ENCODE data around the gene SMARCA1. TPM values are rescaled to one million over a fixed set of nuclear protein-coding genes. Genes with fewer than 3 reads are reported as not detected.

The SMARCA1 gene
- polyA plus RNA-seq, 1 donor: 75.5 TPM

DNA sequence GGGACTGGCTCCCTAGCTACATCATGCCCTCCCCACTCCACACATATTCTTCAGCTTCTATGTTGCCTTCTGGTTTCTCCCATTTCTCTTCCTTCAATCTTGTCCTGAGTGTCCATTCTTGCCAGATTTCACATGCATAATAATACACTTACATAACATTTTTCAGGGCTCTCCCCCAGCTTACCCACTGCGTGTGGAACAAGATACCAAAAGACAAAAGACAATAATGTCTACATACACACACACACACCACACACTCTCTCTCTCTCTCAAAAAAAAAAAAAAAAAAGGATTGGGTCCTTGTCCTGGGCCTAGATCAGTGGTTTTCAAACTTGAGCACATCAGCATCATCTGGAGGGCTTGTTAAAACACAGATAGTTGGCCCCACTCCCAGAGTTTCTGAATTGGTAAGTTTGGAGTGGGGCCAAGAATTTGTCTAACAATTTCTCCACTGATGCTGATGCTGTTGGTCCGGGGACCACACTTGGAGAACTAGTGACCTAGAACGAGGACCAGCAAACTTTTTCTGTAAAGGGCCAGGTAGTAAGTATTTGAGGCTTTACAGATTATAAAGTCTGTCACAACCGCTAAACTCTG, 6.5 kb upstream of the SMARCA1 start:
- DNase-seq (ENCODE audit: low read depth): no peak

- no peak for DNase-seq (ENCODE audit: low read depth)
These were observed 2.6 kb upstream of the SMARCA1 start for GRCh38 chrX:129525896-129526295.

- DNase-seq (ENCODE audit: low read depth): no peak
These were observed 1.9 kb upstream of the SMARCA1 start for GRCh38 chrX:129525162-129525561.

GRCh38 chrX:129524250-129524850, 1.1 kb upstream of the SMARCA1 start:
- DNase-seq (ENCODE audit: low read depth): no peak

DNA sequence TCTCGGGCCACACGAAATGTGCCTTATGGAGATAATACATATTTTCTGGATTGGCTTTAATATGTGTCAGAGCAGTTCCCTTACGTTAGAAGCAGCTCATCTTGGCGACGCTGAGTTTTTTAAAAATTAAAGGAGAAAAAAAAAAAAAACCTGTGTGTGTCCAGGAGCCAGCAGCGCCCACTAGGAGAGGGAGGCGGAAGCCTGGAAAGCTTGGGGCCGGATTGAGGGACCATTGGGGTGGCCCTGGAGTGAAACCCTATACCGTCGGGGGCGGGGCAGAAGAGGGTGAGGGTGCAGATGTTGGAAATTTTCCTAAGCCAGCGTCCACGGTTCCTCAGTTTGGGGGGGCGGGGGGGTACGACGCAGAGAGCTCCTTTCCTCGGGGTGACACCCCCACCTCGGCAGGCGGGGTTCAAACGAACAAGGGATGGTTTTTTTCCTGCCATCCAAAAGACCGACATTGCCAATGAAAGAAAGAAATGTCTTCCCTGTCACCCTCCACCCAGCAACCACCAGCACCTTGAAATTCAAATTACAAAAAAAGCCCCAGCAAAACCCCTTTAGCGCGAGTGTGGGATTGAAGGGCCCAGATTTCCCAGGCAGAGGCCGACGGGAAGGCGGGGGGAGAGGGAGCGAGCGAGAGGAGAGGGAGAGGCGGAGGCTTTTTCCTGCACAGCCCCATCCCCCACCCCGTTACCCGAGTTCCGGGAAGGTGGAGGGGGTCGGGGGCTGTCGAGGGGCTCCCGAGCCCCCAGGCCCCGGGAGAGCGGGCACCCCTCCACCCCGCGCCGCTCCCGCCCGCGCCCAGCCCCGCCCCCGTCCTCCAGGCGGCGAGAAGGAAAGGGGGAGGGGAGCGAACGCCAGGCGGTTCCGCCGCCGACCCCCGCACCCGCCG, 859 bp downstream of the SMARCA1 start:
- DNase-seq (ENCODE audit: low read depth): no peak

- no peak for DNase-seq (ENCODE audit: low read depth)
These were observed 3.1 kb downstream of the SMARCA1 start for GRCh38 chrX:129520151-129520550.

GRCh38 chrX:129516402-129516801, 6.9 kb downstream of the SMARCA1 start:
- no peak for DNase-seq (ENCODE audit: low read depth)

DNA sequence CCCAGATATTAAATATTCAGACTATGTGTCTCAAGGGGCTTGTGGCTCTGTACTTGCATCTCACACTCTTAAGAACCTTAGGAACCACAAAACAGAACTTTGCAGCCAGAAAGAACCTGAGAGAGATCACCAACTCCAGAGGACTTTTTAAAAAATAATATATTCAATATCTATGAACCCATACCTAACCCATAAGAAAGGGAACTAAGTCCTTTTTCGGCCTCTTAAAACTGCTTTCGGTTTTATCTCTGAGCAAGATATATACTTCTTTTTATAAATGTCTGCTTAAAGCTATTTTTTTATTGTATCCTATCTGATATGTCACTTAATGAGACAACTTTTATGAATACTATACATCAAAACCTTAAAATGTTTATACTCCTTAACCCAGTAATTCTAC, 10.9 kb downstream of the SMARCA1 start:
- DNase-seq (ENCODE audit: low read depth): no peak

DNA sequence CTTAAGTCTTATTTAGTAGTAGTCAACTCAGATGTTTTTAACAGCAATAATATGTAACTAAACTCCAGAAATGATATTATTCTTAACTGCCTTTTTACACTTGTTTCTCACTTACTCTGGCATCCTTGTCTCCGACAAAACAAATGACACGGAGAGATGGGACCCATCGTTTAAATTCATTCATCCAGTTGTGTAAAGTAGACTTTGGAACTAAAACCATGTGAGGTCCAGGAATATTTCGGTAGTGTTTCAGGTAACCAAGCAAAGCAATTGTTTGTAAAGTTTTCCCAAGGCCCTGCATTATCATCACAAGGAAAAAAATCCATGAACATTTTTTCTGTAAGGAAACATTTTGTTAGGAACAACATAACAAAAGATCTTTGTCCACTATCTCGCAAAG, 11.6 kb downstream of the SMARCA1 start:
- DNase-seq (ENCODE audit: low read depth): no peak

DNA sequence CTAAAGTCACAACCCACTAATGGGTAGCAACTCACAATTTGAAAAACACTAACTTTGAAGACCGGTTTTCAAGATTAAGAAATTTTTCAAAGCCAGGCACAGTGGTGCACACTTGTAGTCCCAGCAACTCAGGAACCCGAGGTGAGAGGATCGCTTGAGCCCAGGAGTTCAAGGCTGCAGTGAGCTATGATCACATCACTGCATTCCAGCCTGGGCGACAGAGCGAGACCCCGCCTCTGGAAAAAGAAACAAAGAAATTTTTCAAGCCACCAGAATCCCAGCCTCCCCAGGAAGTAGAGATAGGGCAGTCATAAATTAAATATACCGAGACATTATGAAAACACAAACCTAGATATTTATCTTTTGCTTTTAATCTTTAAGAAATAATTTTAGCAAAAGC, 13.0 kb downstream of the SMARCA1 start:
- no peak for DNase-seq (ENCODE audit: low read depth)

- no peak for DNase-seq (ENCODE audit: low read depth)
These were observed 26.0 kb downstream of the SMARCA1 start for GRCh38 chrX:129497146-129497843.

- no peak for DNase-seq (ENCODE audit: low read depth)
These were observed 26.7 kb downstream of the SMARCA1 start for GRCh38 chrX:129496625-129497024.

GRCh38 chrX:129495900-129496299, 27.4 kb downstream of the SMARCA1 start:
- no peak for DNase-seq (ENCODE audit: low read depth)

- DNase-seq (ENCODE audit: low read depth): no peak
These were observed 28.4 kb downstream of the SMARCA1 start for GRCh38 chrX:129494887-129495286.

DNA sequence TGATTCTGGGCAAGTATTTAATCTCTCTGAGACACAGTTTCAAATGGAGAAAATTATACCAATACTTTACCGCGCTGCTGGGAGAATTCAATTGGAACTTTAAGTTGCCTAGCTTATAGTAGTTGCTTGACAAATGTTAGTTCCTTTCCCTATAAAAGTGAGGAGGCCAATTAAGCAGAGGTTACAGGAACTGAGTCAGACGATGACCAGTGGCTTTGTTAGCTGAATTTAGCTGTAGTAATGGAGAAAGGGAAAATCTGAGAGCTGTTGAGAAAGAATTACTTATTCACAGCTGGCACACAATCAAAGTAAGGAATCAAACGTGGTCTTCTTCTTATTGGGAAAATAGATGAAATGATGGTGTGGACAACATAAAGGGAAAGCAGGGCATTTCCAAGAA, 29.6 kb downstream of the SMARCA1 start:
- no peak for DNase-seq (ENCODE audit: low read depth)

- DNase-seq (ENCODE audit: low read depth): no peak
These were observed 33.0 kb downstream of the SMARCA1 start for GRCh38 chrX:129490330-129490729.

GRCh38 chrX:129488359-129488758, 34.9 kb downstream of the SMARCA1 start:
- DNase-seq (ENCODE audit: low read depth): no peak

DNA sequence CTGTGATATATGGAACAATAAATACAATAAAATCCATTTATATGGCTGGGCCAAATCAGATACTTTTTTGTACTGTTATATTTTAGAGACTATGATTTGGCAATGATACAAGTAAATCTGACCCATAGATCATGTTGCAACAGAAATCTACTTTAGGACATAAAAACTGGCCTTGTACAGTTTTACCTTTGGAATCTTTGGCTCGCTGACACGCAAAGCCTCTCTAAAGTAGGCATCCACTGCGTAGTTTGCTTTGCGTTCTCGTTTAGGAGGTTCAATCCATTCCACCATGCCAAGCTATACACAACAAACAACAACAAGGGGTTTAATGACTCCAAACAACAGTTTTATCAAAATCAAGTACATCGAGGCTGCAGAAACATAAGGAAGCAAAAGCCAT, 42.4 kb downstream of the SMARCA1 start:
- no peak for DNase-seq (ENCODE audit: low read depth)

- DNase-seq (ENCODE audit: low read depth): no peak
These were observed 44.8 kb downstream of the SMARCA1 start for GRCh38 chrX:129478516-129478915.

DNA sequence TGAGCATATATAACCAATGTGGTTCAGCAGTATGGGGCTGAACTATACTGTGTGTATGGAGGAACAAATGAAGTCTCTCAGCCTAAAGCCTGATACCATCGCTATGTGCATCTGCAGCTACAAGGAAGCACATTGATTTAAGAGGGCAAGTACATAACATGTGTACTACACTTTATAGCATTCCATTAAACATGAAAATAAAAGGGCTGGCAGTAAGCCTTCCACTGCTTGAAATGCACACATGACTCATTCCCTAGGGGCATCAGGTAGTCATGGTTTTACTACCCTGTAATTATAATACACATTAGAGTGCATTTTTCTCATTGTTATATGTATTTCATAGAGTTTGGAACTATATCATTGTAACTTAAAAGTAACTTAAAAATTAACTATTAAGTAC, 51.2 kb downstream of the SMARCA1 start:
- DNase-seq (ENCODE audit: low read depth): no peak

DNA sequence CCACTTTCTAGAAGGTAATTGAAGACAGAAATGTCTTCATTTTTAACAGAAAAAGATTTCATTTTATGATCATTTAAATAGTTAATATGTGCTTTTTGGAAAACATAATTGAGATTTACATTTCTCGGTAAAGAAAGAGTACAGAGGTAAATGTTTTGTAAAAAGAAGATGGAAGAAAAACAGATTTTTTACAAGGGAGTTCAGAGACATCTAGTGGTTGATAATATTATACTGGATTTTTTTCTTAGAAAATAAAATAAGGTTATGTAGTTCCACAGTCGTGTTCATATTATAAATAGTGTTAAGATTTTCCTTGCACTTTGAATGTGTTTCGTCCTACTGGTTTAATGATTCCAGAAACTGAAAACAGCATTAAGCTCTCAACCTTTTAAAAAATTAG, 60.6 kb downstream of the SMARCA1 start:
- DNase-seq (ENCODE audit: low read depth): no peak

DNA sequence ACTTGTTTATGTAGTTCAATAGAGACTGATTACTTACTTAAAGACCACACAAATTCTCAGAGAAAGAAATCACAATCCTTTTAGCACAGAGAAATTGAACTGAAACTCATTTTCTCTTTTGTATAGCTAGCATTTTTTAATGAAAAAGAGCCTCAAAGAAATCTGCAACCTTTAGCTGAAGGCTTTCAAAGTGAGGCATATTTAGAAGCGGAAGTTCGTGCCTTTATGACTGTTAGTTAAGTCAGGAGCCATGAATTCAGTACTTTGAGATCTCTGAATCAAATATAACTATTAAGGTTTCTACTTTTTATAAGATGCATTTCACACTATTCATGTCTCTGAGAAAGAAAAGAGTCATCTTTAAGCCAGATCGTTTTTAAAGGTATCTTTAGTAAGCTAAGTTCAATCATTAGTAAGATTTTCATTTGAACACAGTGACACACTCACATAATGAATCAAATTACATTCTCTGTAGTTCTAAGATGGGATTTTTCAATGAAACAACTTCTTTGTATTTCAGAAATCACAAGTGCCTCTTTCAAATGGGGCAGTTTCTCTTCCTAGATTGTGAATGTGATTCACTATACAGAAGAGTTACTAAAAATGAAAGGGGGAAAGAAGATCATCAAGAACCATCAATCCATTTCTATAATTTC, 61.4 kb downstream of the SMARCA1 start:
- no peak for DNase-seq (ENCODE audit: low read depth)
